IPS-20b (cell line): ENCODE data around the gene PI3.
"Not testable (repeated sequence)": the region's sequence is repeated elsewhere in the genome, so short reads cannot be mapped to it uniquely, and the experiment has no call there.

Source experiments
- H3K27ac ChIP-seq: one replicate; pipeline ENCODE4 v1.5.1; 2013; ENCODE audit warnings: low read length
- H3K27me3 ChIP-seq: 2 replicates; pipeline ENCODE4 v1.6.1; 2013; ENCODE audit warnings: mild to moderate bottlenecking, low read length, inconsistent platforms; ENCODE audit not compliant: insufficient read depth
- H3K36me3 ChIP-seq: 2 replicates; pipeline ENCODE4 v1.6.1; 2013; ENCODE audit warnings: low read depth, mild to moderate bottlenecking, inconsistent platforms, low read length, moderate library complexity; ENCODE audit not compliant: insufficient read depth
- H3K4me1 ChIP-seq: 2 replicates; pipeline ENCODE4 v1.6.1; 2013; ENCODE audit warnings: mild to moderate bottlenecking, control low read depth, inconsistent platforms, low read length, moderate library complexity; ENCODE audit not compliant: insufficient read depth
- H3K4me3 ChIP-seq: 2 replicates; pipeline ENCODE4 v1.5.1; 2013; ENCODE audit warnings: mild to moderate bottlenecking, low read length, inconsistent platforms
- H3K9ac ChIP-seq: 2 replicates; pipeline ENCODE4 v1.6.1; 2013; ENCODE audit warnings: low read depth, mild to moderate bottlenecking, inconsistent platforms, low read length, moderate library complexity
- H3K9me3 ChIP-seq: 2 replicates; pipeline ENCODE4 v1.6.1; 2013; ENCODE audit warnings: mild to moderate bottlenecking, low read depth, low read length, inconsistent platforms; ENCODE audit not compliant: insufficient read depth

The PI3 gene

DNA sequence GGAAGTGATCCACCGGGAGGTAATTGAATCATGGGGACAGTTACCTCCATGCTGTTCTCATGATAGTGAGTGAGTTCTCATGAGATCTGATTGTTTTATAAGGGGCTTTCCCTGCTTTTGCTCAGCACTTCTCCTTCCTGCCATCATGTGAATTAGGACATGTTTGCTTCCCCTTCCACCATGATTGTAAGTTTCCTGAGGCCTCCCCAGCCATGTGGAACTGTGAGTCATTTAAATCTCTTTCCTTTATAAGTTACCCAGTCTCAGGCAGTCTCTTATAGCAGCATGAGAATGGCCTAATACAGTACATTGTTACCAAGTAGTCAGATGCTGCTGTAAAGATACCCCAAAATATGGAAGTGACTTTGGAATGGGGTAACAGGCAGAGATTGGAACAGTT lies 19.9 kb upstream of the PI3 start:
- not testable (repeated sequence) for H3K4me1 ChIP-seq, H3K4me3 ChIP-seq, H3K36me3 ChIP-seq, H3K27ac ChIP-seq, H3K9me3 ChIP-seq, H3K9ac ChIP-seq, H3K27me3 ChIP-seq

DNA sequence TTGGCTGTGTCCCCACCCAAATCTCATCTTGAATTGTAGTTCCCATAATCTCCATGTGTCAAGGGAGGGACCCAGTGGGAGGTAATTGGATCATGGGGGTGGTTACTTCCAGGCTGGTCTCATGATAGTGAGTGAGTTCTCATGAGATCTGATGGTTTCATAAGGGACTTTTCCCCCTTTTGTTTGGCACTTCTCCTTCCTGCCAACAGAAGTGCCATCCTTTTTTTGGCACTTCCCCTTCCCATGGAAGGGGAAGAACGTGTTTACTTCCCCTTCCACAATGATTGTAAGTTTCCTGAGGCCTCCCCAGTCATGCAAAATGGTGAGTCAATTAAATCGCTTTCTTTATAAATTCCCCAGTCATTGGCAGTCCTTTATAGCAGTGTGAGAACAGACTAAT lies 18.0 kb upstream of the PI3 start:
- peaks cover 3% of the 10 kb centered on the region; the same call in 1 of the 2 replicates for H3K9me3 ChIP-seq
- H3K27ac ChIP-seq: no peak overlapping the region
- H3K27me3 ChIP-seq: no peaks in the 10 kb centered on the region
- H3K36me3 ChIP-seq: no peaks in the 10 kb centered on the region
- no peak overlapping the region for H3K9ac ChIP-seq
- no peaks in the 10 kb centered on the region for H3K4me1 ChIP-seq
- H3K4me3 ChIP-seq: no peak overlapping the region

DNA sequence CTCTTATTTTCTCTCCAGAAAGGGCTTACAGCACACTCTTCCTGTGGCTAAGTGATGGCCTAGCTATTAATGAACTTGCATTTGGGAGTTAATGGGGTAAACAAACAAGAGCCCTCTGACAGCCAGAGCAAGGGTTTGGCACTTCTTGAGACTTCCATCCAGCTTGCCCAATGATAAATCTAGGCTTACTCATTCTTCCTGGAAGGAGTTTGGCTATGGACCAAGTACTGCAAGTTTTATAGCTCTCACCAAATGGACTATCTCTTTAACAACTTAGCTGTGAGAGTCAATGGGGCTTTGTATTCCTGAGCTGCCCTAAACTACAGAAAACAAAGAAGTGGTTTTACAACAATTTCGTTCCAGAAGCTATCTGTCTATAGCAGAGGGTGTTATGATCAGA lies 16.7 kb upstream of the PI3 start:
- Histone ChIP-seq H3K9me3 (peaks cover 3% of the 10 kb centered on the region; the same call in 1 of the 2 replicates), H3K27ac (no peak overlapping the region), H3K36me3 (no peaks in the 10 kb centered on the region), H3K4me1 (no peaks in the 10 kb centered on the region), H3K4me3 (no peak overlapping the region), H3K9ac (no peak overlapping the region), H3K27me3 (no peaks in the 10 kb centered on the region)

DNA sequence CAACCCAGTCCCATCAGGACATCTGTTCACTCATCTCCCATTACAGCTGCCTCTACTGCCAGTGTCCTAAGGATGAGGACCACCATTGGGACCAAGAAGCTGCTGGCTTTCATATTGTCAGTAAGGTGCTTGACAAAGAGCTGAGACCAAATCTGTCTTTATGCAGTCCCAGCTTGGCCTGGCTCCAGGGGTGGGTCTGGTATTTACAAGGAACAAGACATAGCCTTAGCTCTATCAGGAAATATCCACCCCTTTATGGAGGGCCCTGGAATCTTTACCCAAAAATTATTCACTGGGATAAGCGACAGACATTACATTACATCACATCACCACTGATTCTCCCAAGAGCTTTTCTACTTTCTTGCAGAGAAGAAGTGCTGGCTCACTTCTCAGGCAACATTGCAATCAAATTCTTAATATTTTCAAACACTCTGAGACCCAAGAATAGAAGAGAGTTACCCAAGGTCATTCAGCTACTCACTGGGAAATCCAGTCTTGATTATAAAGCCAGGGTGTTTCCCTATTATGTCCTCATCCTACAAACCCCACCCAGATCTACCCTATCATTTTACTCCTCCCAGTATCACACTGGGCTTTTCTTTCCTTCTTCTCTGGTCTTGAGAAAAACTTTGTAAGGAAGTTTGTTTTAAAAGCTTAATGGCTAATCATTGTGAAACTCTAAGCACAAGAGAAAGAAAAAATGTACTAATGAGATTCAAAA lies 11.5 kb upstream of the PI3 start:
- H3K27ac ChIP-seq: no peak overlapping the region
- H3K27me3 ChIP-seq: no peaks in the 10 kb centered on the region
- H3K9ac ChIP-seq: no peak overlapping the region
- no peak overlapping the region for H3K4me3 ChIP-seq
- 0 out of 2 replicates have a peak, but pooled peaks cover 4% of the 10 kb centered on the region for H3K9me3 ChIP-seq
- no peaks in the 10 kb centered on the region for H3K4me1 ChIP-seq
- no peaks in the 10 kb centered on the region for H3K36me3 ChIP-seq

DNA sequence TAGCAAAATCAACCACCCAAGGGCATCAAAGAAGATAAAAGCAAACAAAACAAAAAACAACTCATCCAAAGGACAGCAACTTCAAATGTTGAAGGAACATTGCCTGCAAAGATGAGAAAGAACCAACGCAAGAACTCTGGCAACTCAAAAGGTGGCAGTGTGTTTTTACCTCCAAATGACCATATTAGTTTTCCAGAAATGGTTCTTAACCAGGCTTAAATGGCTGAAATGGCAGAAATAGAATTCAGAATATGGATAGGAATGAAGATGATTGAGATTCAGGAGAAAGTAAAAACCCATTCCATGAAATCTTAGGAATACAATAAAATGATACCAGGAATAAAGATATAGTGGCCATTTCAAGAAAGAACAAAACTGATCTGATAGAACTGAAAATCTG lies 9.8 kb upstream of the PI3 start:
- H3K9ac ChIP-seq: no peak overlapping the region
- H3K4me3 ChIP-seq: no peak overlapping the region
- no peaks in the 10 kb centered on the region for H3K27me3 ChIP-seq
- no peaks in the 10 kb centered on the region for H3K36me3 ChIP-seq
- H3K4me1 ChIP-seq: no peaks in the 10 kb centered on the region
- 0 out of 2 replicates have a peak, but pooled peaks cover 4% of the 10 kb centered on the region for H3K9me3 ChIP-seq
- H3K27ac ChIP-seq: no peak overlapping the region

DNA sequence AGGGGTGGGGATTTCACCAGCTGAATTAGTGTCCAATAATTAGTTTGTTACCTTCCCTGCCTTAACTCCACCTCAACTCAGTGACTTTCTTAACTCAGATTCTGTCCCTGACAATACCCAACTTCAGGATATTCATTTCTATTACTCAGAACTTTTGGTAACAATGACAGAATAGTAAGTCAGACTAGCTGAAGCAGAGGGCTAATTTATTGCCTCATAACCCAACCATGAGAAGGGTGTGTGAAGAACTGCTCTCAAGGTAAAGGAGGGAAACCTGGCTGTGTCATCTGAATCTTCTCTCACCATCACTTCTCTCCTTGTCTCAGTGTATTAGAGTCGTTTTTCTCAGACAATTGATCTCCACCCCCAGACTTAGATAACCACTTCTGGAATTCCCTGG lies 1.2 kb upstream of the PI3 start:
- Histone ChIP-seq H3K4me3 (no peak overlapping the region), H3K4me1 (no peaks in the 10 kb centered on the region), H3K27me3 (no peaks in the 10 kb centered on the region), H3K36me3 (no peaks in the 10 kb centered on the region), H3K9ac (no peak overlapping the region), H3K27ac (no peak overlapping the region), H3K9me3 (no peaks in the 10 kb centered on the region)

DNA sequence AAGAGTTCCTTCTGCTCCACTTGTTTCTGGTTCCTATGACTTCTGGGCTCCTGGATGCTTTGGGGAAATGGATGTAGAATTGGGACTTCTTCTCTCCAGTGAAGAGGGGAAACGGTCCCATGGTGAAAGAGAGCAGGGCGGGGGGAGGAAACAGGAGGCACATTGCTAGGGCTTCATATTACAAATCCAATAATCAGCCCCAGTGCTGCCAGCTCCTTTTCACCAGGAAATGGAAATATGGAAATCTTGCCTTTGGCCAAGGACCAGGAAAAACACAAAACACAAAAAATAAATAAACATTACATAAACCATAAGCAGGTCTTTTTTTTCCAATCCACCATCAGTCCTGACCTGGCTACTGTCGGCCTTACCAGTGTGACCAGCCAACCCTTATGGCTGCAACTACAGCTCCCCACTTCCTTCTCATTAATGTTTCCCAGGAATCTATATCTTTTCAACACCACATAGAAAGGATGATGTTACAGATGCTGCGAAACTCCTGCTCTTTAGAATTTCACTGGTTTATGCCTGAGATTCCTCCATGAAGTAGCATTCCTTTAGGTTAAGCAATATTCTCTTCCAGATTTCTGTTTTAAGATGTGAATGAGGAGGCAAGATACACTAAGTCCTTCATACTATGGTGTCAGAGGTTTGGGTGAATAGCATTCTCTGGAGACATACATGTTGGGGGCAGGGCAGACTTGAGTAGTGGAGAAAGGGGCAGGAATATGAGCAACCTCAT lies 2.0 kb downstream of the PI3 start:
- Histone ChIP-seq H3K4me1 (no peaks in the 10 kb centered on the region), H3K36me3 (no peaks in the 10 kb centered on the region), H3K9ac (no peak overlapping the region), H3K4me3 (no peak overlapping the region), H3K27ac (no peak overlapping the region), H3K27me3 (no peaks in the 10 kb centered on the region), H3K9me3 (no peaks in the 10 kb centered on the region)

DNA sequence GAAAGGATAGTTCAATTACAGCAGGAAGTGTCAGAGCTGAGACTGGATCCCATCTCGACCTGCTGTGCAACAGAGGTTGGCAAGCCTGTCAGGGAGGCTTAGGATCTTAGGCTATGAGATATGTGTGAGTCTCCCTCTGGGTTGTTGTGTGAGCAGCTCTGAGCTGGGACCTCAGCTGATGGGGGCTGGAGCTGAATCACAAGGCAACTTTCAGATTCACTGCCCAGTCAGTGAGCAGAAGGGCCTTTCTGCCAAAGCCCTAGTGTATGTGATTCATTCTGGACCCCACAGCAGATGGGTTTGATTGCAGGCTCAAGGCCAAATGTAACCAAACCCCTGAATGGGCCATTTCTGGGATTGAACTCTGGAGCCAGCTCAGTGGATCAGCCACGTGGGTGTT lies 4.5 kb downstream of the PI3 start:
- H3K4me3 ChIP-seq: no peak overlapping the region
- no peaks in the 10 kb centered on the region for H3K36me3 ChIP-seq
- H3K27me3 ChIP-seq: no peaks in the 10 kb centered on the region
- H3K9ac ChIP-seq: no peak overlapping the region
- no peaks in the 10 kb centered on the region for H3K4me1 ChIP-seq
- no peak overlapping the region for H3K27ac ChIP-seq
- H3K9me3 ChIP-seq: no peaks in the 10 kb centered on the region

DNA sequence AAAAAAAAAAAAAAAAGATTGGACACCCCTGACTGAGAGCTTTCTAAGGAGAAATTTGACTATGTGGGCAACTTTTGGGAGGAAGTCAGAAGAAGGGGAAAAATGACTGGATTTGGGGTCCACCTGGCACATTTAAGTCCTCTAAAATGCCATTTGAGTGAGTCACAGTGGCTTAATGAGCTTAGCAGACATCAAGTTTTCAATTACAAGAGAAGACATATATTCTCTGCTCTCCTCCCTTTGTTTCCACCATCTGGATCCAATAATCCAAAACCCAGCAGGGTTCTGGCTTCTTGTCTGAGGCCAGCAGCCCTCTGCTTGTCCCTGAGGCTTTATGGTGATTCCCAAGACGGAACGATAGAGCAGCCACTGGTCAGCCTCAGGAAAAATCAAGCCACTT lies 6.9 kb downstream of the PI3 start:
- no peak overlapping the region for H3K27ac ChIP-seq
- no peaks in the 10 kb centered on the region for H3K36me3 ChIP-seq
- no peaks in the 10 kb centered on the region for H3K4me1 ChIP-seq
- H3K4me3 ChIP-seq: no peak overlapping the region
- H3K9me3 ChIP-seq: no peaks in the 10 kb centered on the region
- no peaks in the 10 kb centered on the region for H3K27me3 ChIP-seq
- no peak overlapping the region for H3K9ac ChIP-seq

DNA sequence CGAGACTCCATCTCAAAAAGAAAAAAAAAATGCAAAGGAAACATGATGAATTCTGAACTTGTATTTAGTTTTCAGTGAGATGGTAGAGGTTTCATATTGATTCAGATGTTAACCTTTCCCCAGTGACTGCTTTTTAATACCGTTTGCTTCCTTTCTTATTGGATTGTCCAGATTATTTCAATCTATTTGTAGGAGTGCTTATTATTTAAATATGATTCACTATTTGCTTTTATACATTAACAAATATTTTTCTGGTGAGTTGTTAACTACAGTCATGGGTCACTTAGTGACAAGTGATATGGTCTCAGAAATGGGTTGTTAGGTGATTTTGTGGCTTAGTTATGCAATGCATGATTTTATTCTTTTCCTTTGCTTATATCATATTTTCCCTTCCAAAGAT lies 8.4 kb downstream of the PI3 start:
- no peak overlapping the region for H3K9ac ChIP-seq
- no peaks in the 10 kb centered on the region for H3K9me3 ChIP-seq
- no peak overlapping the region for H3K27ac ChIP-seq
- H3K4me1 ChIP-seq: no peaks in the 10 kb centered on the region
- no peaks in the 10 kb centered on the region for H3K36me3 ChIP-seq
- H3K4me3 ChIP-seq: no peak overlapping the region
- H3K27me3 ChIP-seq: no peaks in the 10 kb centered on the region

DNA sequence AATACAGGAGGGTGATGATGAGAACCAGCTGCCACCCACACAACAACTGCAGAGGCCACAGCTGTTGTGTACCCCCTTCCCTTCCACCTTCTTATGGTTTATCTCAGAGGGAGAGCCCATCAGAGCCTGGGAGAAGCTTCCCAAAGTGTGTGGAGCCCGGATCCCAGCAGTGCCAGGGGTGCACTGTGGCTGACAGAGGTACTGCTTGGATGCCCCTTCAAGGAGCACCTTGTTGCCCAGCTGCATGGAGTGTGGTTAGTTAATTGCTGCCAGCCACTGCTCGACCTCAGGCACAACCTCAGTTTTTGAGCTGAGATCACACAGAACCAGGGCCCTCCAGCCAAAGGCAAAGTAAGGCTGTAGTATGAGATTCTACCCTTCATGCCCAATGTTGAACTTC lies 13.0 kb downstream of the PI3 start:
- H3K27me3 ChIP-seq: no peaks in the 10 kb centered on the region

DNA sequence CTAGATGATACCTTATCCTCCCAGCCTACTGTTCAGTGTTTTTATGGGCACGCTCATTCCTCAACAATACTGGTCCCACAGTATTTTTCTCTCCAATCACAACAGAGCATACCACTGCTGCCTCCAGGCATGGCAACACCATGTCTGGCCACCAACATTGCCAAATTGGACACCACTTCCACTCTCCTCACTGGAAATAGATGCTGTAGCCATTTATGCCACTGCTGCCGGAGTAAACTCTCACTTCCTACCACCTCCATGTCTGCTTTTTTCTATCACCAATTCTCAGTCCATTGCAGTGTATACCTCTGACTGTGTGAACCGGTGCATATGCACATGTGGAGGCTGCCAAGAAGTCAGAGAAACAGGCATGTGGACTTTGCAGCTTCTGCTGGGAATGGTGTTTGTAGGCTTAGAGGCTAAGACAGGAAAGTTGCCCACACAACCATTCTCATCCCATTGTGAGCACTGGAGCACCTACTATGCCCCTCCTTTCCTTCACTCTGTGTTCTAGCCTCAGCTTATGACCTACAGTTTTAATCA lies 14.4 kb downstream of the PI3 start:
- H3K27ac ChIP-seq: no peak overlapping the region
- no peak overlapping the region for H3K4me3 ChIP-seq
- H3K4me1 ChIP-seq: no peaks in the 10 kb centered on the region
- no peaks in the 10 kb centered on the region for H3K9me3 ChIP-seq
- H3K36me3 ChIP-seq: no peaks in the 10 kb centered on the region
- H3K27me3 ChIP-seq: no peaks in the 10 kb centered on the region
- no peak overlapping the region for H3K9ac ChIP-seq

More for the DNA sequence above, 13.0 kb downstream of the PI3 start:
- Histone ChIP-seq H3K36me3 (no peaks in the 10 kb centered on the region), H3K27ac (no peak overlapping the region), H3K4me1 (no peaks in the 10 kb centered on the region), H3K4me3 (no peak overlapping the region), H3K9ac (no peak overlapping the region), H3K9me3 (no peaks in the 10 kb centered on the region)
